Endodermal cell (in vitro differentiated cells): ENCODE measurements around the gene GNS. TPM values are rescaled to one million over a fixed set of nuclear protein-coding genes. Genes with fewer than 3 reads are reported as not detected.

Source experiments
- DNase-seq: peaks from one replicate; pipeline ENCODE4 v3.0.0-alpha.2; 2017
- H3K27ac ChIP-seq: 2 replicates; pipeline ENCODE4 v1.5.1; 2013; ENCODE audit warnings: mild to moderate bottlenecking, low read depth, low read length, moderate library complexity
- H3K27me3 ChIP-seq: 2 replicates; pipeline ENCODE4 v1.6.1; 2013; ENCODE audit warnings: mild to moderate bottlenecking, low read length, moderate library complexity; ENCODE audit not compliant: insufficient read depth, control insufficient read depth, poor library complexity, severe bottlenecking
- H3K36me3 ChIP-seq: 2 replicates; pipeline ENCODE4 v1.7.0; 2013; ENCODE audit warnings: mild to moderate bottlenecking, low read length, moderate library complexity; ENCODE audit not compliant: control insufficient read depth, insufficient read depth
- H3K4me1 ChIP-seq: one replicate; pipeline ENCODE4 v1.7.0; 2013; ENCODE audit warnings: low read length; ENCODE audit not compliant: control insufficient read depth, insufficient read depth
- H3K4me3 ChIP-seq: 2 replicates; pipeline ENCODE4 v1.5.1; 2013; ENCODE audit warnings: mild to moderate bottlenecking, low read length, moderate library complexity
- H3K9ac ChIP-seq: 2 replicates; pipeline ENCODE4 v1.6.1; 2013; ENCODE audit warnings: mild to moderate bottlenecking, low read length, moderate library complexity; ENCODE audit not compliant: poor library complexity, severe bottlenecking; ENCODE audit errors: extremely low read depth
- H3K9me3 ChIP-seq: 2 replicates; pipeline ENCODE4 v1.6.1; 2013; ENCODE audit warnings: mild to moderate bottlenecking, low read length, moderate library complexity; ENCODE audit not compliant: control insufficient read depth
- H3K27ac Mint-ChIP-seq: 2 replicates; pipeline ENCODE4 v1.8.0; 2020; ENCODE audit warnings: mixed read lengths
- H3K27me3 Mint-ChIP-seq: 2 replicates; pipeline ENCODE4 v1.8.0; 2021; ENCODE audit warnings: mild to moderate bottlenecking, mixed read lengths; ENCODE audit not compliant: insufficient read depth
- H3K36me3 Mint-ChIP-seq: 2 replicates; pipeline ENCODE4 v1.8.0; 2020; ENCODE audit warnings: low read depth, mixed read lengths
- H3K4me1 Mint-ChIP-seq: 2 replicates; pipeline ENCODE4 v1.8.0; 2020; ENCODE audit warnings: mixed read lengths
- H3K4me3 Mint-ChIP-seq: 2 replicates; pipeline ENCODE4 v1.8.0; 2020; ENCODE audit warnings: mild to moderate bottlenecking, moderate library complexity, mixed read lengths
- H3K9me3 Mint-ChIP-seq: 2 replicates; pipeline ENCODE4 v1.8.0; 2020; ENCODE audit warnings: mild to moderate bottlenecking, mixed read lengths
- WGBS, 2 experiments: methylation state at CpG; one replicate each; pipeline versions ENCODE4 v1.1.5 to v1.1.7; 2013; ENCODE audit warnings: missing lambda C conversion rate in 2 of 2, mixed read lengths in 1 of 2; ENCODE audit not compliant: insufficient coverage in 1 of 2, insufficient read length in 1 of 2; 5-methylcytosine and 5-hydroxymethylcytosine counted together
- total RNA-seq, 2 donors: library from RNA; stranded (reverse); fragmentation: NEBNext Ultra II Directional in 1 of 2; extraction: Animal tissue kit (Norgen Biotek cat#: 25700) in 1 of 2; gene quantifications; 2 replicates in 1 of 2; 3 replicates in 1 of 2; pipeline ENCODE4 v1.2.1, GENCODE V29; 2021
- TF ChIP-seq, protein P1 (sequence below): fragments of 200-600 bp; sonication (generic); conservative IDR thresholded peaks from 2 replicates; pipeline ENCODE4 v1.5.0; 2021; ENCODE audit warnings: antibody characterized with exemption, mild to moderate bottlenecking

GNS gene
- total RNA-seq, 2 donors from 2014 or later = 46.4 to 48.1 TPM

DNA sequence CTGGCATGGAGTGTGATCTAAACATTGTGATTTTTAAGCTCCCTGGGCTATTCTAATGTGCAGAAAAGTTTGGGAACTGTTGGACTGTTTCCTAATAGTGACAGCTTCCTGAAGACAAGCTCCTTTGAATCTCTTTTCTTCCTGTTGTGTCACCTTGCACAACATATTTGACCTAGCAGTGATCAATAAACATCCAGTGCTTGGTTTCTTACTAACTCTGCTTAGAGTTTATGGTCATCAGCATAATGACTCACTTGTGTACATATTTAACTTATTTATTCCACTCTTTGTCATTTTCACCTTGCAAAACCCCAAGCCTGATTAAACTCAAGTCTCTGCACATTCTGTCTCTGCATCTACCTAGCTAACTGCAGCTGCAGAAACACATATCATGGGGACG is 38.0 kb upstream of the GNS start:
- Mint-ChIP-seq H3K36me3 (no peaks in the 10 kb centered on the region), H3K9me3 (no peaks in the 10 kb centered on the region), H3K4me3 (no peak overlapping the region), H3K27me3 (no peaks in the 10 kb centered on the region), H3K4me1 (peaks cover 9% of the 10 kb centered on the region), H3K27ac (no peak overlapping the region)
- no peaks in the 10 kb centered on the region for H3K27me3 ChIP-seq
- no peaks in the 10 kb centered on the region for H3K36me3 ChIP-seq
- no peaks in the 10 kb centered on the region for H3K9me3 ChIP-seq
- DNase-seq = no peak
- 83 to 92% methylated on average over 1 of the region's 1 CpG for WGBS, 2 experiments
- TF ChIP-seq, protein P1, sequence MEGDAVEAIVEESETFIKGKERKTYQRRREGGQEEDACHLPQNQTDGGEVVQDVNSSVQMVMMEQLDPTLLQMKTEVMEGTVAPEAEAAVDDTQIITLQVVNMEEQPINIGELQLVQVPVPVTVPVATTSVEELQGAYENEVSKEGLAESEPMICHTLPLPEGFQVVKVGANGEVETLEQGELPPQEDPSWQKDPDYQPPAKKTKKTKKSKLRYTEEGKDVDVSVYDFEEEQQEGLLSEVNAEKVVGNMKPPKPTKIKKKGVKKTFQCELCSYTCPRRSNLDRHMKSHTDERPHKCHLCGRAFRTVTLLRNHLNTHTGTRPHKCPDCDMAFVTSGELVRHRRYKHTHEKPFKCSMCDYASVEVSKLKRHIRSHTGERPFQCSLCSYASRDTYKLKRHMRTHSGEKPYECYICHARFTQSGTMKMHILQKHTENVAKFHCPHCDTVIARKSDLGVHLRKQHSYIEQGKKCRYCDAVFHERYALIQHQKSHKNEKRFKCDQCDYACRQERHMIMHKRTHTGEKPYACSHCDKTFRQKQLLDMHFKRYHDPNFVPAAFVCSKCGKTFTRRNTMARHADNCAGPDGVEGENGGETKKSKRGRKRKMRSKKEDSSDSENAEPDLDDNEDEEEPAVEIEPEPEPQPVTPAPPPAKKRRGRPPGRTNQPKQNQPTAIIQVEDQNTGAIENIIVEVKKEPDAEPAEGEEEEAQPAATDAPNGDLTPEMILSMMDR = no peak
- H3K27ac ChIP-seq = no peak overlapping the region
- no peak overlapping the region for H3K9ac ChIP-seq
- H3K4me1 ChIP-seq = peaks cover 7% of the 10 kb centered on the region
- no peak overlapping the region for H3K4me3 ChIP-seq

GRCh38 chr12:64796205-64796845 is 37.1 kb upstream of the GNS start:
- WGBS, 2 experiments = 65% methylated on average over 4 of the region's 5 CpGs; no CpG with 5 or more reads in 1 of the 2 experiments
- H3K27me3 ChIP-seq = no peaks in the 10 kb centered on the region
- Mint-ChIP-seq H3K36me3 (no peaks in the 10 kb centered on the region), H3K9me3 (no peaks in the 10 kb centered on the region), H3K27ac (peak overlapping the region; percentile 52), H3K4me1 (peaks cover 9% of the 10 kb centered on the region), H3K27me3 (no peaks in the 10 kb centered on the region), H3K4me3 (no peak overlapping the region)
- no peaks in the 10 kb centered on the region for H3K36me3 ChIP-seq
- H3K4me3 ChIP-seq = no peak overlapping the region
- peak; percentile 85 for DNase-seq
- H3K9ac ChIP-seq = no peak overlapping the region
- H3K9me3 ChIP-seq = no peaks in the 10 kb centered on the region
- peaks cover 7% of the 10 kb centered on the region for H3K4me1 ChIP-seq
- no peak overlapping the region for H3K27ac ChIP-seq
- TF ChIP-seq, protein P1 = peak; percentile 93

GRCh38 chr12:64794305-64794704 is 35.1 kb upstream of the GNS start:
- TF ChIP-seq, protein P1 = no peak
- H3K27me3 Mint-ChIP-seq = no peaks in the 10 kb centered on the region
- Histone ChIP-seq H3K9ac (no peak overlapping the region), H3K4me3 (no peak overlapping the region), H3K36me3 (no peaks in the 10 kb centered on the region), H3K27ac (no peak overlapping the region), H3K9me3 (no peaks in the 10 kb centered on the region), H3K4me1 (no peaks in the 10 kb centered on the region), H3K27me3 (no peaks in the 10 kb centered on the region)
- peaks cover 1% of the 10 kb centered on the region for H3K4me1 Mint-ChIP-seq
- DNase-seq = no peak
- no peak overlapping the region for H3K27ac Mint-ChIP-seq
- WGBS, 2 experiments = 73 to 85% methylated on average over 3 of the region's 3 CpGs
- H3K36me3 Mint-ChIP-seq = no peaks in the 10 kb centered on the region
- no peaks in the 10 kb centered on the region for H3K9me3 Mint-ChIP-seq
- no peak overlapping the region for H3K4me3 Mint-ChIP-seq
